Natural killer cell treated with Interleukin-12 subunit alpha and Interleukin-12 subunit beta and Interleukin-15 and Interleukin-18, amount 100 ng/mL, for 72 hours (primary cell): ENCODE results near the gene LAMB3. TPM values are rescaled to one million over a fixed set of nuclear protein-coding genes. Genes with fewer than 3 reads are reported as not detected.

Experiments used
- ATAC-seq, 2 donors: fragments of 150-1000 bp; cut with Tn5 transposase in 1 of 2; sonication (Bioruptor Pico), chemical (Tn5 transposase) in 1 of 2; 2 replicates each; pipeline ENCODE4 v1.10.0; 2021
- DNase-seq: peaks from one replicate; pipeline ENCODE4 v3.0.0; 2022; ENCODE audit warnings: low spot score
- H3K27ac Mint-ChIP-seq, 2 donors: 1 replicate in 1 of 2; 2 replicates in 1 of 2; pipeline ENCODE4 v1.8.0; 2022; ENCODE audit warnings: mixed read lengths in 2 of 2, mild to moderate bottlenecking in 1 of 2, moderate library complexity in 1 of 2
- H3K27me3 Mint-ChIP-seq, 2 donors: 1 replicate in 1 of 2; 2 replicates in 1 of 2; pipeline ENCODE4 v1.8.0; 2022; ENCODE audit warnings: mixed read lengths in 2 of 2
- H3K36me3 Mint-ChIP-seq: one replicate; pipeline ENCODE4 v1.8.0; 2022; ENCODE audit warnings: mixed read lengths
- H3K4me1 Mint-ChIP-seq, 2 donors: 1 replicate in 1 of 2; 2 replicates in 1 of 2; pipeline ENCODE4 v1.8.0; 2022; ENCODE audit warnings: low read depth in 2 of 2, mixed read lengths in 2 of 2, mild to moderate bottlenecking in 1 of 2
- H3K4me3 Mint-ChIP-seq: one replicate; pipeline ENCODE4 v1.8.0; 2022; ENCODE audit warnings: mixed read lengths
- H3K9me3 Mint-ChIP-seq: 2 replicates; pipeline ENCODE4 v1.8.0; 2022; ENCODE audit warnings: mixed read lengths
- total RNA-seq, 2 donors: library from RNA; stranded (reverse); gene quantifications; one replicate each; pipeline ENCODE4 v1.2.3, GENCODE V29; 2022

LAMB3 gene
- total RNA-seq, 2 donors from 2014 or later: 1.1 to 1.2 TPM

- no peak for DNase-seq
- H3K36me3 Mint-ChIP-seq: no peaks in the 10 kb centered on the region
- no peak for ATAC-seq
- no peak overlapping the region for H3K4me3 Mint-ChIP-seq
- no peaks in the 10 kb centered on the region for H3K9me3 Mint-ChIP-seq
- no peak overlapping the region for H3K27ac Mint-ChIP-seq
- peaks cover 0 to 3% of the 10 kb centered on the region in 2 donors for H3K27me3 Mint-ChIP-seq
- H3K4me1 Mint-ChIP-seq: no peaks in the 10 kb centered on the region
These were observed 27.4 kb downstream of the LAMB3 start for GRCh38 chr1:209624558-209625549.

- H3K9me3 Mint-ChIP-seq: no peaks in the 10 kb centered on the region
- no peaks in the 10 kb centered on the region for H3K36me3 Mint-ChIP-seq
- H3K27me3 Mint-ChIP-seq: peaks cover 0 to 3% of the 10 kb centered on the region in 2 donors
- ATAC-seq (no peak), DNase-seq (no peak)
- H3K27ac Mint-ChIP-seq: no peak overlapping the region
- H3K4me1 Mint-ChIP-seq: peaks cover 0 to 8% of the 10 kb centered on the region in 2 donors
- no peak overlapping the region for H3K4me3 Mint-ChIP-seq
These were observed 29.1 kb downstream of the LAMB3 start for GRCh38 chr1:209622841-209623829.

DNA sequence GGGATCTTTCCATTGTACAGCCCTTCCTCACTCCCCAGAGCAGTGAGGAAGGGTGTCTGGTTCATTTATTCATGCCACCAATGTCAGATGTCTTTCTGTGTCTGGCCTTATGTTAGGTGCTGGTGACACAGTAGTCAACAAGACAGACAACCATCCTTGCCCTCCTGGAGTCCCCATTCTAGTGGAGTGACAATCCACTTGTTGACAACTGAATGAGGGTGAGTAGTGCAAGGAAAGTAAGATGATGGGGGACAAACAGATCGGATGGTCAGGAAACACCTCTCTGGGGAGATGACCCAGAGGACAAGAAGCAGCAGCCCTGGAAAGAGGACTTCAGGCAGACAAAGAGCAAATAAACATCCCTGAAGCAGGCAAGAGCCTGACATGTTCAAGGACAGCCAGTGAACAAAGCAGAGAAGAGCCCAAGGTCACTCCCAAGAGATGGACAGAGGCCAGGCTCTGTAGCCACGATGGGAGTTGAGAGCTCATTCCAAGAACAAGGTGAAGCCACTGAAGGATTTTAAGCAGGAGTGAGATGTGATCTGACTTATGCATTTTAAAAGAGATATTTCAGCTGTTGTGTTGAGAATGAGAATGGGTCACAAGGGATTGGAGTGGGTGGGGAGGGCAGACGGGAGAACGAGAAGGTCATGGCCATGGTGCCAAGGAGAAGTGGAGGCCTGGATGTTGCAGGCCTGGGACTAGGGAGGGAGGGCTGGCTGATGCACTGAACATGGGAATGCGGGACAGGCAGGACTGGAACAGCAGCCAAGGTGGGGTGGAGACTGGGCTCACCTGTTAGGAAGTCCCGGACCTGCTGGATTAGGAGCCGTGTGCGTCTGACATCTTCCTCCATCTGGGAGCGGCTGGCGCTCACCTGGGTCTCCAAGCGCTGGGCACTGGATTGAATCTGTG lies 30.2 kb downstream of the LAMB3 start:
- Mint-ChIP-seq H3K9me3 (no peaks in the 10 kb centered on the region), H3K27ac (no peak overlapping the region), H3K27me3 (peaks cover 0 to 3% of the 10 kb centered on the region in 2 donors), H3K36me3 (no peaks in the 10 kb centered on the region), H3K4me3 (no peak overlapping the region), H3K4me1 (peaks cover 0 to 8% of the 10 kb centered on the region in 2 donors)
- no peak for DNase-seq
- no peak for ATAC-seq

DNA sequence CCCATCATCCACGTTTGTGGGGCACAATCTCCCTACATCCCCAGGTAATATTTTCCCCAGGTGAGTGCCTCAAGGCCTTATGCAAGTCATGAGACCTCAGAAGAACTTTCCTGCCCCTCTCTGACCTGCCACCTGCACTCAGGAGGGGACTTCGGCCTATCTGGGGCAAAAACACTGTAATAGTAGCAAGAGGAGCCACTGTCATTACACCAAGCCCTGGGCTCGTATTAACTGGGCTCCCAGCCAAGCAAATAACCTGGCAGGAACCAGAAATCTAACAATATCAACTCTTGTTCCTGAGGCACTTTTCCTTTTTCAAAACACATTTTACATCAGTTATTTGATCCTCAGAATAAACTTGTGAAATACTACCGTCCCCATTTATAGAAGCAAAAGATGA lies 30.9 kb downstream of the LAMB3 start:
- H3K4me3 Mint-ChIP-seq: no peak overlapping the region
- H3K4me1 Mint-ChIP-seq: peaks cover 0 to 8% of the 10 kb centered on the region in 2 donors
- no peak overlapping the region for H3K27ac Mint-ChIP-seq
- DNase-seq (no peak), ATAC-seq (no peak)
- no peaks in the 10 kb centered on the region for H3K36me3 Mint-ChIP-seq
- no peaks in the 10 kb centered on the region for H3K9me3 Mint-ChIP-seq
- H3K27me3 Mint-ChIP-seq: peaks cover 0 to 3% of the 10 kb centered on the region in 2 donors

- Mint-ChIP-seq H3K9me3 (no peaks in the 10 kb centered on the region), H3K36me3 (no peaks in the 10 kb centered on the region), H3K27ac (no peak overlapping the region), H3K4me1 (peaks cover 0 to 8% of the 10 kb centered on the region in 2 donors), H3K4me3 (no peak overlapping the region), H3K27me3 (peaks cover 0 to 3% of the 10 kb centered on the region in 2 donors)
- no peak for ATAC-seq
- no peak for DNase-seq
These were observed 31.7 kb downstream of the LAMB3 start for GRCh38 chr1:209620487-209620884.

DNA sequence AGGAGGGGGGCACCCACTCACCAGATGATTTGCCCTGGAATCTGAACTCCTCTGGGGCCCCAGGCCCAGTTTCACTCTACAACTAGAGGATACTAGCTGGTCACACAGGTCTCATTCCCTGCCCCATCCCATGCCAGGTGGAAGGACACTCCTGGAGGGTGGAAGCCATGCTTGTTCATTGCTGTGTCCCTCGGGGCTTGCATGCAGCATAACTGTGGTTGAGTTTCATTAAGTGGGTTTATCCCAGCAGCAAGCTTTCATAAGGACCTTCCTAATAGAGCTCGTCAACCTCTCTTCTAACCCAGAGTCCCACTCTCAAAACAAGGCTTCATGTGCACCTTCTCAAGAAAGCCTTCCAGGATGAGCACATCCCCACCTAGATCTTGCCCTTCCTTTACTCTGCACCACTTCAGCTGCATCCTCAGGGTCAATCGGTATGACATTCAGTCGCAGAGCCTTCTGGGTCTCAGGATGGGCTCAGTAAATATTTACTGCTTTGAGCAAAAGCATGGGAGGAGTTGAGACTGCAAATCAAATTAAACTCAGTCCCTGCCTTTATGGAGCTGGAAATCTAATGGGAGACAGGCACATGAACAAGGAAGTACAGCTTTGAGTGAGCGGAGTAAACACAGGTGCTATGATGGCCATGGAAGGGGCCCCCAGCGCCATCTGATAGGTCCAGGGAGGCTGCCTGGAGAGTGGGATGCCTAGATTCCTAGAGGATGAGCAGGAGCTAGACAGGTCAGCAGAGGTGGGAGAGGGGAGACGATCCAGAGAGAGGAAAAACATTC lies 32.3 kb downstream of the LAMB3 start:
- Mint-ChIP-seq H3K9me3 (no peaks in the 10 kb centered on the region), H3K27ac (no peak overlapping the region), H3K4me1 (peaks cover 0 to 8% of the 10 kb centered on the region in 2 donors), H3K4me3 (no peak overlapping the region), H3K27me3 (peaks cover 0 to 3% of the 10 kb centered on the region in 2 donors), H3K36me3 (no peaks in the 10 kb centered on the region)
- DNase-seq (no peak), ATAC-seq (no peak)

DNA sequence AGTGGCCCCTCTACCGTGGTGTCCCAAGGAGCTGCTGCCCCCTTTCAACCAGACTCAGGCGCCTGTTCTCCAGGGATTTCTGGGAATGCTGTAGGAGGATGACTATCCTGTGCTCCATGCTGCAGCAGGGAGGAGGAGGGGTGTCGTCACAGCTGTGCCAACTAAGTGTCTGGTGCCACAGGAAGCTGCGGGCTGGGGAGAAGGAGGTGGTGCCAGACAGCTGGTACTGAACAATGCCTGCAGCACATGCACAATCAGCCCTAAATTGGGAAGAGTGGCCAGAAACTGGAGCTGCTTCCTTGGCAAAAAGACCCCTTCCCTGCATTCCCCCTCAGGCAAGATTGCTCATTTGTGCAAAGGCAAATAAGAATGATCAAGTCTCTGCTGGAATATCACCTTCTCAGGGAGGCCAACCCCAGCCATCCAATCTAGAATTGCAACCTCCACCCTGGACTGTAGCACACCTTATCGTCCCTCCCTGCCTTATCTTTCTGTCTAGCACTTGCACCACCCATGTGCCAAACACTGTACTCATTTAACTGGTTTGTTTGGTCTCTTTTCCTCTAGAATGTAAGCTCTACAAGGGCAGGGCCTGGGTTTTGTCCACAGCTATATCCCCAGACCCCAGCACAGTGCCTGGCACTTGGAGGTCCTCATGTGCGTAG lies 33.3 kb downstream of the LAMB3 start:
- Mint-ChIP-seq H3K4me3 (no peak overlapping the region), H3K27ac (no peak overlapping the region), H3K27me3 (peaks cover 0 to 3% of the 10 kb centered on the region in 2 donors), H3K9me3 (no peaks in the 10 kb centered on the region), H3K36me3 (no peaks in the 10 kb centered on the region), H3K4me1 (peaks cover 0 to 8% of the 10 kb centered on the region in 2 donors)
- no peak for DNase-seq
- ATAC-seq: no peak

GRCh38 chr1:209618291-209618690 lies 33.9 kb downstream of the LAMB3 start:
- no peak overlapping the region for H3K4me3 Mint-ChIP-seq
- no peaks in the 10 kb centered on the region for H3K36me3 Mint-ChIP-seq
- no peak for DNase-seq
- peaks cover 0 to 3% of the 10 kb centered on the region in 2 donors for H3K27me3 Mint-ChIP-seq
- no peak for ATAC-seq
- H3K9me3 Mint-ChIP-seq: no peaks in the 10 kb centered on the region
- no peak overlapping the region for H3K27ac Mint-ChIP-seq
- H3K4me1 Mint-ChIP-seq: peaks cover 0 to 8% of the 10 kb centered on the region in 2 donors

DNA sequence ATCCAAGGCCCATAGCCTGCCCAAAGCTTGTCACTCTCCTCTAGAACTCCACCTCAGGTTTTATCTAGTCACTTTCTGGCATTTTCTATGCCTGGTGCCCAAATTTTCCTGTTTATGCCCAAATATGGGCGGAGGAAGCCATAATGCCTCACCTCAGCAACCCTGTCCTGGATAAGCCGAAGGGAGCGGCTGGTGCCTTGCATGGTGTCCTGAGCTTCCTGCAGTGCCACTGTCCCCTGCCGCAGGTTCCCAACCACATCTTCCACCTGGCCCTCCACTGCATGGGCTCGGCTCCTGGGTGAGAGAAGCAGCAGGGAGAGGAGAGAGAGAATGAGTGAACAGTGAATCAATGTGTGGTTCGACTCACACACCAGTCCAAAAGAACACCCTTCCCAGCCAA lies 34.5 kb downstream of the LAMB3 start:
- no peaks in the 10 kb centered on the region for H3K9me3 Mint-ChIP-seq
- H3K4me3 Mint-ChIP-seq: no peak overlapping the region
- ATAC-seq (no peak), DNase-seq (no peak)
- H3K36me3 Mint-ChIP-seq: no peaks in the 10 kb centered on the region
- no peak overlapping the region for H3K27ac Mint-ChIP-seq
- H3K27me3 Mint-ChIP-seq: peaks cover 0 to 3% of the 10 kb centered on the region in 2 donors
- H3K4me1 Mint-ChIP-seq: peaks cover 0 to 8% of the 10 kb centered on the region in 2 donors

DNA sequence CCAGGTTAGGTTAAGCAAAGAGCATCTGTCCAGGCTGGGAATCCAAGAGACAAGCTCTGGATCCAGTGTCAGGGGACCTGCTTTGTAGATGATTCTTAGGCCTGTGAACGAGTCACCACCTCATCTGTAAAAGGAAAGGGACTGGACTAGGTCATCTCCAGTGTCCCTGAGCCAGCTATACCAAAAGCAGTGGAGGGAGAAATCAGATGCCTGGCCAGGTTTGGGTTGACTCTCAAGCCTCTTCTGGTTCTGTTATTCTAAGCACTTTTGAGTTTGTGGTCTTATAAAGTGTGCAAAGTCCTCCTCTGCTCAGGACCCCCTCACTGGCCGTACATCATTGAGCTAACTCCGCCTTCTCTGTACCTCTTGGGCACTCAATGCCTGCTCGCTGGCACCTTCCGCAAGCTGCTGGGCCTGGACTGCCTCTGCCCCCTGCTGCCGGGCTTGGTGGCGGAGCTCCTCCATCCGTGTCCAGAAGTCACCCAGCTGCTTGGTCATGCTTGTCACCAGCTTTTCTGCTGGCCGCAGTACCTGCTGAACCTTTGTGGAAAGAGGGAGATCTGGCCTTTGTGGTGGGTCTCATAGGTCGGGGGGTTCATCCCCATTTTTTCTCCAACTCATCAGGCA lies 35.1 kb downstream of the LAMB3 start:
- no peak for ATAC-seq
- Mint-ChIP-seq H3K4me3 (no peak overlapping the region), H3K27me3 (peaks cover 0 to 3% of the 10 kb centered on the region in 2 donors), H3K9me3 (no peaks in the 10 kb centered on the region), H3K36me3 (no peaks in the 10 kb centered on the region), H3K27ac (no peak overlapping the region), H3K4me1 (peaks cover 0 to 8% of the 10 kb centered on the region in 2 donors)
- DNase-seq: no peak

DNA sequence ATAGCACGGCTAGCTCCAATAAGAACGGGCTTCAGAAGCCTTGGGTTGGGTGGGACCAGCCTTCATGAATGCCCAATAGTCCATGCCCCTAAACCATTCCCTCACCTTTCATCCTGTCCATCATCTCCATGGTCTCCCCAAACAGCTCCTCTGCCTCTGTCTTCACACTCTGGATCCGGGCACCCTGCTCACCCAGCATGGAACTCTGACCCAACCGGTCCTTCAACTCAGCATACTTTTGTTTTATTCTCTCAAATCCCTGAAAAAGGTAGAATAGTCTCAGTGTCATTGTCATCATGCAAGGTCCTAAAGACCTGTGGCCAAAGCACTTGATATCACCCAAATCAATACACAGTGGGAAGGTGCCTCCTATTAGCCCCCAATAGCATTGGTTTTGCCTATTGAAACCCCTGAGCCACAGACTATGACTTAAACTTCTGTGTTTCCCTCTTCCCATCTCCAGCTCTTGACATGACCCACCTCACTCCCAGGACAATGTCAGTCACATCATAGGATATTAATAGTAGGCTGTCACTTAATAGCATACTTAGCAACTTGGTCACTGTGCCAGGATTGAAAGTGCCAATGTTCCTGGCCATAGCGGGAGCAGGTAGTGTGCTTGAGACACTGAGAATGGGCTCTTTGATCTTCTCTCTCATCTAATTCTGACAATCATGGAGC lies 35.7 kb downstream of the LAMB3 start:
- H3K36me3 Mint-ChIP-seq: no peaks in the 10 kb centered on the region
- ATAC-seq: no peak
- no peaks in the 10 kb centered on the region for H3K9me3 Mint-ChIP-seq
- no peak for DNase-seq
- H3K4me1 Mint-ChIP-seq: peaks cover 0 to 8% of the 10 kb centered on the region in 2 donors
- no peak overlapping the region for H3K4me3 Mint-ChIP-seq
- H3K27me3 Mint-ChIP-seq: peaks cover 0 to 3% of the 10 kb centered on the region in 2 donors
- no peak overlapping the region for H3K27ac Mint-ChIP-seq
